HEK293T (cell line): ENCODE data around the gene NDC1.

Experiments used
- CTCF ChIA-PET: fragments of 350-600 bp; formaldehyde crosslinking; extraction: SDS; loops from one replicate; lab custom pipeline; 2021; ENCODE audit warnings: antibody characterized with exemption, inconsistent platforms; lab: Yijun Ruan, JAX
- POLR2A ChIA-PET: fragments of 350-600 bp; formaldehyde crosslinking; extraction: SDS; loops from one replicate; lab custom pipeline; 2020; ENCODE audit warnings: antibody characterized with exemption, inconsistent platforms; lab: Yijun Ruan, JAX
- DNase-seq: peaks from one replicate; pipeline ENCODE4 v3.0.0; 2012; ENCODE audit warnings: mixed read lengths; ENCODE audit errors: extremely low spot score
- ARNT ChIP-seq: fragments of 450-650 bp; IDR thresholded peaks from 2 replicates; pipeline ENCODE4 v1.6.1; 2017; ENCODE audit warnings: mild to moderate bottlenecking
- BHLHE40 ChIP-seq: fragments of 450-650 bp; IDR thresholded peaks from 2 replicates; pipeline ENCODE4 v1.6.1; 2016; ENCODE audit warnings: mild to moderate bottlenecking, moderate library complexity, borderline replicate concordance
- CTBP1 ChIP-seq: fragments of 450-650 bp; IDR thresholded peaks from 2 replicates; pipeline ENCODE4 v1.6.1; 2016; ENCODE audit warnings: borderline replicate concordance
- ELF4 ChIP-seq: fragments of 450-650 bp; IDR thresholded peaks from 2 replicates; pipeline ENCODE4 v1.6.1; 2017; ENCODE audit warnings: antibody characterized with exemption
- FOXA1 ChIP-seq: fragments of 450-650 bp; IDR thresholded peaks from 2 replicates; pipeline ENCODE4 v1.6.1; 2016; ENCODE audit warnings: mild to moderate bottlenecking
- FOXK2 ChIP-seq: fragments of 450-650 bp; IDR thresholded peaks from 2 replicates; pipeline ENCODE4 v1.6.1; 2016; ENCODE audit warnings: mild to moderate bottlenecking
- FOXM1 ChIP-seq: fragments of 450-650 bp; IDR thresholded peaks from 2 replicates; pipeline ENCODE4 v1.6.1; 2017; ENCODE audit warnings: mild to moderate bottlenecking, borderline replicate concordance
- HDGF ChIP-seq: fragments of 450-650 bp; IDR thresholded peaks from 2 replicates; pipeline ENCODE4 v1.6.1; 2017; ENCODE audit warnings: antibody characterized with exemption, borderline replicate concordance
- L3MBTL2 ChIP-seq: fragments of 450-650 bp; conservative IDR thresholded peaks from 2 replicates; pipeline ENCODE4 v1.6.1; 2016; ENCODE audit warnings: mild to moderate bottlenecking
- LEF1 ChIP-seq: fragments of 450-650 bp; IDR thresholded peaks from 2 replicates; pipeline ENCODE4 v1.6.1; 2017; ENCODE audit warnings: mild to moderate bottlenecking, borderline replicate concordance
- NFRKB ChIP-seq: fragments of 450-650 bp; IDR thresholded peaks from 2 replicates; pipeline ENCODE4 v1.6.1; 2016; ENCODE audit warnings: mild to moderate bottlenecking, moderate library complexity
- PKNOX1 ChIP-seq: fragments of 450-650 bp; IDR thresholded peaks from 2 replicates; pipeline ENCODE4 v1.6.1; 2016
- SP1 ChIP-seq: fragments of 450-650 bp; IDR thresholded peaks from 2 replicates; pipeline ENCODE4 v1.6.1; 2017
- SUZ12 ChIP-seq: fragments of 450-650 bp; IDR thresholded peaks from 2 replicates; pipeline ENCODE4 v1.6.1; 2016; ENCODE audit warnings: mild to moderate bottlenecking
- TARDBP ChIP-seq: fragments of 450-650 bp; IDR thresholded peaks from 2 replicates; pipeline ENCODE4 v1.6.1; 2016
- ZNF384 ChIP-seq: fragments of 450-650 bp; IDR thresholded peaks from 2 replicates; pipeline ENCODE4 v1.6.1; 2016

NDC1 gene

DNA sequence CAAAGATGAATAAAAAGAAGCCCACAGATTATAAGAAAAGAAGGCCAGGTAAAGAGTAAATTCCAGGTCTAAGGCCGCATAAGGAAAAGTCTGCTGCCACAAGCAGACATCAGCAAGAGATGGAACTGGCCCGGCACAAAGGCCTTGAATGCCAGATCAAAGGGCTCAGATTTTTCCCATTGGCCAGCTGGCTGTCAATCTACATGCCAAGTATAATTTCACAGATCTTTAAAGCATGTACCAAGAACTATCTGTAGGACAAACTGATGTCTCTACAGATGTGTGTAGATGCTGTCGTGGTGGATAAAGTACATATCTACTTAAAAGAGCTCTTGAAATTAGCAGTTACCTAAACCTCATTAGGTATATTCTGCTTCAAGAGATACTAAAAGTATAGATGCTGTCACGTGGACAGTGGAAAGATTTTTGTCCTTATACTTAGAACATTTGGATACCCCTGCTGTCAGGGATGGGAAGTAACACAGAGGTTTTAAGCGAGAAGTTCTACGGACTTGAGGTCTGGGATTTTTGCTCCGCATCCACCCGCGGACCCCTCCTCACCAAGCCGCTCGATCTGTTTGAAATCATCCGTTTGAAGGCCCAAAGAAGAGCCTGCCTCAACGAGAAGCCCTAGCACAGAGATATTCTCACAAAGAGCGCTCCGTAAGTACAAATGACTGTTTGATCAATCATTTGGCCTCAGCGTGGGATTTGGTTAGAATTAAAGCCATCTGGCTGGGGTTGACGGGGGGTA lies 109.2 kb downstream of the NDC1 start:
- POLR2A ChIA-PET, result no interaction called here

DNA sequence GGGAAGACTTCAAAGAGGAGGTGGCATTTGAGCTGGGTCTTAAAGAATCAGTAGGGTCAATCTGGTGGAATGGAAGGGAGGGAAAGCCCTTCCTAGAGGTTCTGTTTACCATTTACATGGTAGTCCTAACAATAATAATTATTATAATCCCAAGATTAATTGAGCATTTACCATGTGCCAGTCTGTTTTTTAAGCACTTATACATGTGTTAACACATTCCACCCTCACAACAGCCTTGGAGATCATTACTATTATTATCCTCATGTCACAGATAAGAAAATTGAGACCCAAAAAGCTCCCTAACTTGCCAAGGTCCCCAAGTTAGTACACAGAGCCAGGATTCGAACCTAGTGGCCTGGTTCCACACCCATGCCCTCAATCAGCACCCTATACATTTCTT lies 109.9 kb downstream of the NDC1 start:
- POLR2A ChIA-PET, result no interaction called here
- no peak for TF ChIP-seq NFRKB
- TF ChIP-seq LEF1, result no peak
- TF ChIP-seq PKNOX1, result no peak
- TF ChIP-seq HDGF, result no peak
- TF ChIP-seq CTBP1, result no peak
- TF ChIP-seq FOXA1, result no peak
- TF ChIP-seq L3MBTL2, result no peak
- TF ChIP-seq SP1, result no peak
- no peak for TF ChIP-seq ELF4
- TF ChIP-seq TARDBP, result no peak
- no peak for TF ChIP-seq SUZ12
- TF ChIP-seq BHLHE40, result no peak
- TF ChIP-seq FOXK2, result no peak
- no peak for TF ChIP-seq ZNF384
- no peak for TF ChIP-seq FOXM1
- no peak for TF ChIP-seq ARNT
- no peak for DNase-seq
- CTCF ChIA-PET, result interaction anchor here (2.8 kb wide), 1 partner anchor 13 kb away, joined by 9 read pairs; no protein-coding TSS in a partner anchor

More for the DNA sequence above, 109.2 kb downstream of the NDC1 start:
- no peak for DNase-seq
- CTCF ChIA-PET, result interaction anchor here (2.8 kb wide), 1 partner anchor 13 kb away, joined by 9 read pairs; no protein-coding TSS in a partner anchor
- TF ChIP-seq FOXA1 (no peak), PKNOX1 (peak; percentile 89)

- POLR2A ChIA-PET, result no interaction called here
- CTCF ChIA-PET, result interaction anchor here (2.8 kb wide), 1 partner anchor 12 kb away, joined by 9 read pairs; no protein-coding TSS in a partner anchor
These were observed 110.5 kb downstream of the NDC1 start for GRCh38 chr1:53727461-53728092.

DNA sequence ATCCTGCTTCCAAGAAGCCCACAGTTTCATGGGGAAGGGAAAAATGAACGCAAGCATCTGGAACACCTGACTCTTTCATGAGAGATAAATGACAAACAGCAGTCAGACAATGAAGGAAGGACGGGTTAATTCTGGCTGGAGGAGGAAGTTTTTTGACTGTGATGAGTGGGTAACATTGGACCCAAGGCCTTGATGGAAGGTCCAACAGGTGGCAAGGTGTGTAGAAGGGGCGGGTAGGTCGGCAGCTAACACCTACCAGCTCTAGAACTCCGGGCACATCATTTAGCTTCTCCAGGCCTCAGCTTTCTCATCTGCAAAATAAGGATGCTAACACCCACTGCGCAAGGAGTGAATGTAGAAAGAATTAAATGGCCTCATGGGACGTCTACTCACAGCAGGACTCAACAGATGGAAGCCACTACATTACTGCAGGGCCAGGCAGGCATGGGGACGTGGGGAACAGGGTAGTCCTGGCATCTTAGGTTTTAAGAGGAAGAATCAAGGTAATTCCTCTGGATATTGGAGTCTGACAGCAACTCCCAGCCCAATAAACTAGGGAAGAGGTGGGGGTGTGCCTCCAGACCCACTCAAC lies 112.0 kb downstream of the NDC1 start:
- ChIA-PET CTCF (interaction anchor here (2.2 to 2.8 kb wide), 2 partner anchors 10 to 11 kb away, joined by 8 to 9 read pairs; no protein-coding TSS in a partner anchor), POLR2A (no interaction called here)
- TF ChIP-seq ELF4 (no peak), NFRKB (no peak), FOXK2 (no peak), ARNT (no peak), LEF1 (no peak), ZNF384 (no peak), PKNOX1 (no peak)
- no peak for DNase-seq

More at GRCh38 chr1:53727461-53728092, 110.5 kb downstream of the NDC1 start:
- TF ChIP-seq FOXK2 (no peak), L3MBTL2 (no peak), ARNT (no peak), NFRKB (no peak), FOXM1 (no peak)
- DNase-seq, result no peak

- no peak for TF ChIP-seq FOXM1
- TF ChIP-seq SUZ12, result no peak
- TF ChIP-seq CTBP1, result no peak
- no peak for TF ChIP-seq ELF4
- TF ChIP-seq FOXA1, result no peak
- no peak for TF ChIP-seq PKNOX1
- no peak for TF ChIP-seq FOXK2
- no peak for TF ChIP-seq SP1
- no peak for TF ChIP-seq HDGF
- no peak for TF ChIP-seq TARDBP
- no peak for TF ChIP-seq ARNT
- TF ChIP-seq NFRKB, result no peak
- TF ChIP-seq LEF1, result no peak
- no peak for TF ChIP-seq ZNF384
- TF ChIP-seq BHLHE40, result no peak
- TF ChIP-seq L3MBTL2, result no peak
- peak; percentile 43 for DNase-seq
- POLR2A ChIA-PET, result interaction anchor here (1.9 kb wide), 1 partner anchor 11 kb away, joined by 6 read pairs; no protein-coding TSS in a partner anchor
These were observed 112.8 kb downstream of the NDC1 start for GRCh38 chr1:53725238-53725689.

More at GRCh38 chr1:53725238-53725689, 112.8 kb downstream of the NDC1 start:
- CTCF ChIA-PET, result interaction anchor here (2.2 kb wide), 1 partner anchor 10 kb away, joined by 8 read pairs; no protein-coding TSS in a partner anchor
